WTC11 (cell line): ENCODE data around the gene BBOX1. TPM values are rescaled to one million over a fixed set of nuclear protein-coding genes. Genes with fewer than 3 reads are reported as not detected.

ENCODE experiments used
- ATAC-seq: fragments of 200-7000 bp; cut with Tn5 transposase; 2 replicates; pipeline ENCODE4 v1.10.0; 2021; ENCODE audit warnings: mild to moderate bottlenecking, moderate library complexity
- CTCF ChIA-PET: fragments of 300-600 bp; sonication (Branson Sonifier 250); formaldehyde crosslinking; loops from one replicate; lab custom pipeline; 2021; ENCODE audit warnings: antibody characterized with exemption; lab: Charles Lee
- POLR2A ChIA-PET: fragments of 350-600 bp; sonication (Branson Sonifier 250); formaldehyde crosslinking; loops from one replicate; lab custom pipeline; 2021; ENCODE audit warnings: antibody characterized with exemption; lab: Charles Lee
- DNase-seq: peaks from one replicate; pipeline ENCODE4 v3.0.0; 2021; ENCODE audit warnings: low spot score
- H3K27ac Mint-ChIP-seq: 2 replicates; pipeline ENCODE4 v1.8.0; 2021; ENCODE audit warnings: mixed read lengths
- H3K27me3 Mint-ChIP-seq: 2 replicates; pipeline ENCODE4 v1.8.0; 2021; ENCODE audit warnings: low read depth, mild to moderate bottlenecking, moderate library complexity, mixed read lengths
- H3K36me3 Mint-ChIP-seq: 2 replicates; pipeline ENCODE4 v1.8.0; 2021; ENCODE audit warnings: mixed read lengths
- H3K4me1 Mint-ChIP-seq: 2 replicates; pipeline ENCODE4 v1.8.0; 2022; ENCODE audit warnings: mixed read lengths
- H3K4me3 Mint-ChIP-seq: 2 replicates; pipeline ENCODE4 v1.8.0; 2021; ENCODE audit warnings: mild to moderate bottlenecking, moderate library complexity, mixed read lengths
- H3K9me3 Mint-ChIP-seq: 2 replicates; pipeline ENCODE4 v1.8.0; 2021; ENCODE audit warnings: mixed read lengths
- ATF1 ChIP-seq: sonication (generic); formaldehyde crosslinking; IDR thresholded peaks from 2 replicates; pipeline ENCODE4 v1.8.1; 2023; ENCODE audit warnings: mild to moderate bottlenecking, moderate library complexity, missing genetic modification reagents
- ATF2 ChIP-seq: sonication (generic); formaldehyde crosslinking; IDR thresholded peaks from 2 replicates; pipeline ENCODE4 v1.8.1; 2022; ENCODE audit warnings: low read depth, missing genetic modification reagents, borderline replicate concordance
- ATF3 ChIP-seq: sonication (generic); formaldehyde crosslinking; conservative IDR thresholded peaks from 2 replicates; pipeline ENCODE4 v1.8.1; 2022; ENCODE audit warnings: mild to moderate bottlenecking, missing genetic modification reagents
- CBFB ChIP-seq: sonication (generic); formaldehyde crosslinking; IDR thresholded peaks from 2 replicates; pipeline ENCODE4 v1.8.1; 2022; ENCODE audit warnings: mild to moderate bottlenecking, low read depth, missing genetic modification reagents
- EMX1 ChIP-seq: fragments of 250-450 bp; sonication (Bioruptor Pico); IDR thresholded peaks from 2 replicates; pipeline ENCODE4 v1.8.0; 2021; ENCODE audit warnings: mild to moderate bottlenecking
- GRHL2 ChIP-seq: fragments of 250-450 bp; sonication (Bioruptor Pico); IDR thresholded peaks from 2 replicates; pipeline ENCODE4 v1.8.0; 2022; ENCODE audit warnings: mild to moderate bottlenecking, moderate library complexity; ENCODE audit not compliant: insufficient replicate concordance, severe bottlenecking
- HMGA2 ChIP-seq: fragments of 250-450 bp; sonication (Bioruptor Pico); IDR thresholded peaks from 2 replicates; pipeline ENCODE4 v1.4.0; 2021; ENCODE audit warnings: mild to moderate bottlenecking, moderate library complexity
- JUN ChIP-seq: sonication (generic); formaldehyde crosslinking; IDR thresholded peaks from 2 replicates; pipeline ENCODE4 v1.8.0; 2023; ENCODE audit warnings: mild to moderate bottlenecking, missing genetic modification reagents
- NFATC4 ChIP-seq: fragments of 250-450 bp; sonication (Bioruptor Pico); IDR thresholded peaks from 2 replicates; pipeline ENCODE4 v1.9.0; 2021; ENCODE audit warnings: mild to moderate bottlenecking
- NR2C2 ChIP-seq: sonication (generic); formaldehyde crosslinking; IDR thresholded peaks from 2 replicates; pipeline ENCODE4 v1.8.0; 2022; ENCODE audit warnings: mild to moderate bottlenecking, missing genetic modification reagents
- NR3C1 ChIP-seq: sonication (generic); formaldehyde crosslinking; conservative IDR thresholded peaks from 2 replicates; pipeline ENCODE4 v1.8.1; 2023; ENCODE audit warnings: low read depth, mild to moderate bottlenecking, missing genetic modification reagents
- OVOL2 ChIP-seq: fragments of 250-450 bp; sonication (Bioruptor Pico); IDR thresholded peaks from 2 replicates; pipeline ENCODE4 v1.9.0; 2021; ENCODE audit warnings: mild to moderate bottlenecking, borderline replicate concordance
- SOX15 ChIP-seq: fragments of 250-450 bp; sonication (Bioruptor Pico); IDR thresholded peaks from 2 replicates; pipeline ENCODE4 v1.9.0; 2021; ENCODE audit warnings: mild to moderate bottlenecking
- STAT6 ChIP-seq: sonication (generic); formaldehyde crosslinking; conservative IDR thresholded peaks from 2 replicates; pipeline ENCODE4 v1.8.1; 2023; ENCODE audit warnings: mild to moderate bottlenecking, low read depth, missing genetic modification reagents, moderate library complexity
- TCF7 ChIP-seq: sonication (generic); formaldehyde crosslinking; IDR thresholded peaks from 2 replicates; pipeline ENCODE4 v1.8.0; 2022; ENCODE audit warnings: mild to moderate bottlenecking, low read depth, missing genetic modification reagents, moderate library complexity
- TEAD4 ChIP-seq: sonication (generic); formaldehyde crosslinking; IDR thresholded peaks from 2 replicates; pipeline ENCODE4 v1.8.0; 2022; ENCODE audit warnings: mild to moderate bottlenecking, missing genetic modification reagents
- ZMAT4 ChIP-seq: fragments of 250-450 bp; sonication (Bioruptor Pico); IDR thresholded peaks from 2 replicates; pipeline ENCODE4 v1.9.0; 2021; ENCODE audit warnings: mild to moderate bottlenecking
- ZNF121 ChIP-seq: sonication (generic); formaldehyde crosslinking; IDR thresholded peaks from 2 replicates; pipeline ENCODE4 v1.8.0; 2023; ENCODE audit warnings: missing genetic modification reagents
- ZNF232 ChIP-seq: sonication (generic); formaldehyde crosslinking; IDR thresholded peaks from 2 replicates; pipeline ENCODE4 v1.8.0; 2022; ENCODE audit warnings: mild to moderate bottlenecking, missing genetic modification reagents
- ZNF671 ChIP-seq: fragments of 250-450 bp; sonication (Bioruptor Pico); IDR thresholded peaks from 2 replicates; pipeline ENCODE4 v1.8.0; 2021; ENCODE audit warnings: mild to moderate bottlenecking
- ZSCAN18 ChIP-seq: fragments of 250-450 bp; sonication (Bioruptor Pico); IDR thresholded peaks from 2 replicates; pipeline ENCODE4 v2.1.2; 2022; ENCODE audit warnings: mild to moderate bottlenecking, moderate library complexity
- total RNA-seq: library from RNA; stranded (reverse); gene quantifications from 3 replicates; pipeline ENCODE4 v1.2.3, GENCODE V29; 2021
- TF ChIP-seq, protein P1 (sequence below): fragments of 250-450 bp; sonication (Bioruptor Pico); IDR thresholded peaks from 2 replicates; pipeline ENCODE4 v1.9.0; 2021; ENCODE audit warnings: mild to moderate bottlenecking, borderline replicate concordance
- TF ChIP-seq, protein P2 (sequence below): sonication (generic); formaldehyde crosslinking; IDR thresholded peaks from 2 replicates; pipeline ENCODE4 v1.8.0; 2022; ENCODE audit warnings: mild to moderate bottlenecking, missing genetic modification reagents

The BBOX1 gene
- total RNA-seq, 1 experiment from 2014 or later: not detected

DNA sequence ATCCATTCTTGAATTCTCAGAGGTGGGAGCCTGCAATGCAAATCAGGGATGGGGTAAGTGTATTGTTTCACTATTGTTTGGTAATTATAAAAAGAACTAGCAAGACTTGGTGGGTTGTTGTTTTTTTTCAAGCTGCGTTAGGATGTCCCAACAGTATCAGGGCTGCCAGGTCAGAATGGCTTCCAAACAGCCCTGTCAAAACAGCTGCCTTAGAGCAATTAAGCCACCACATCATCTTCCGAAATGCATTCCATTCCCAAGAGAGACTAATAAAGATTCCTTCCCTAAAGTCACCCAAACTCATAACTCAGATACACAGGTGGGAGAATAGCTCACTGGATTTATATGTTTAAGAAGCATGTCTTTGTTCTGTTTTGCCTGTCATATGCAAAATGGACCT lies 23.5 kb downstream of the BBOX1 start:
- TF ChIP-seq ATF1 (CRISPR knock-in tag): no peak
- TF ChIP-seq ZMAT4: no peak
- TF ChIP-seq GRHL2: no peak
- no peak for TF ChIP-seq ATF2 (CRISPR knock-in tag)
- TF ChIP-seq ATF3 (CRISPR knock-in tag): no peak
- TF ChIP-seq ZNF232 (CRISPR knock-in tag): no peak
- no peak for TF ChIP-seq CBFB (CRISPR knock-in tag)
- no peak for TF ChIP-seq TCF7 (CRISPR knock-in tag)
- no peak for TF ChIP-seq NFATC4 (CRISPR knock-in tag)
- TF ChIP-seq JUN (CRISPR knock-in tag): no peak
- TF ChIP-seq ZNF671 (CRISPR knock-in tag): no peak
- Mint-ChIP-seq H3K27me3 (no peaks in the 10 kb centered on the region), H3K36me3 (no peaks in the 10 kb centered on the region), H3K9me3 (no peaks in the 10 kb centered on the region), H3K27ac (no peak overlapping the region), H3K4me3 (no peak overlapping the region), H3K4me1 (peaks cover 4% of the 10 kb centered on the region)
- DNase-seq (no peak), ATAC-seq (no peak)
- ChIA-PET CTCF (no interaction called here), POLR2A (no interaction called here)

DNA sequence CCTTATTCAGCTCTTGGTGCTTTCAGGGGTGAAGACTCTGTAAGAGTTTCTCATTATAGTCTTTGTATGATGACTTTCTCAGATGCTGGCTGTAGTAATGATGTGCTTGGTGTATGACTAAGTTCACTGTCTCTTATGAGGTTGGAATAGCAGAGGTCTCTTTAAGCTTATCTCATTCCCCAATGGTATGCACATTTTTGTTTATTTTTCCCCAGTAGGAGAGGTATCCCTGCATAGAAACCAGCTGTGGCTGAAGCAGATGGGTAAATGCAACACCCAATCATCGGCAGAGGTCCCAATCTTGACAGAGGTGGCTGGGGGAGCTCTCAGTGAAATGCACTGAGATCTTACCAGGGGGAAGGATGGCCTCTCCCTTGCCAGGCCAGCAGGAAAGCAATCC lies 34.6 kb downstream of the BBOX1 start:
- DNase-seq (no peak), ATAC-seq (no peak)
- no peaks in the 10 kb centered on the region for H3K27me3 Mint-ChIP-seq
- no peak overlapping the region for H3K27ac Mint-ChIP-seq
- H3K4me3 Mint-ChIP-seq: no peak overlapping the region
- H3K9me3 Mint-ChIP-seq: peaks cover 7% of the 10 kb centered on the region
- ChIA-PET CTCF (no interaction called here), POLR2A (no interaction called here)
- TF ChIP-seq HMGA2 (CRISPR knock-in tag) (no peak), SOX15 (CRISPR knock-in tag) (no peak), TEAD4 (CRISPR knock-in tag) (no peak), OVOL2 (CRISPR knock-in tag) (no peak)
- H3K4me1 Mint-ChIP-seq: peaks cover 6% of the 10 kb centered on the region
- H3K36me3 Mint-ChIP-seq: no peaks in the 10 kb centered on the region

DNA sequence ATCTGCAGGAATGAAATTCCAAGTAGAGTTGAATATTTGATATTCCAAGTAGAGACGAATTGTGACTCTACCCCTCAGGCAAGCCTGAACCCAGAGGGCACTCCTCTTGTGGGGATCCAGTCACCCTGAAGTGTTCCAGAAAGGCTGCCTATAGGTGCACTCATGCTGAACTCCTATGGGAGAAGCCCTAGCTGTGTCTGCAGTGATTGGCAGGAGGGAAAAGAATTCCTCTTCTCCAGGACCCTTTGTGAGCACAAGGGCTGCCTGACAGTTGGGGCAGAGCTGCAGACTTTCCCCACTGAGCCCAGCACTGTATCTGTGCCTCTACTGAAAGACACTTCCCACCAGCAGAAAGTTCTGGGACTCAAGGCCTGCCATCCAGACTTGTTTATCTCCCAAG lies 35.0 kb downstream of the BBOX1 start:
- POLR2A ChIA-PET: no interaction called here
- CTCF ChIA-PET: no interaction called here
- no peaks in the 10 kb centered on the region for H3K27me3 Mint-ChIP-seq
- H3K27ac Mint-ChIP-seq: no peak overlapping the region
- ATAC-seq (peak; percentile 56), DNase-seq (no peak)
- no peak overlapping the region for H3K4me3 Mint-ChIP-seq
- H3K4me1 Mint-ChIP-seq: peaks cover 6% of the 10 kb centered on the region
- no peaks in the 10 kb centered on the region for H3K36me3 Mint-ChIP-seq
- peaks cover 7% of the 10 kb centered on the region for H3K9me3 Mint-ChIP-seq
- TF ChIP-seq NR3C1 (no peak), CBFB (CRISPR knock-in tag) (no peak), STAT6 (no peak), ZNF121 (CRISPR knock-in tag) (no peak), ZSCAN18 (CRISPR knock-in tag) (no peak), GRHL2 (no peak), NR2C2 (no peak), EMX1 (CRISPR knock-in tag) (no peak), ZNF232 (CRISPR knock-in tag) (no peak)
- TF ChIP-seq, protein P1, sequence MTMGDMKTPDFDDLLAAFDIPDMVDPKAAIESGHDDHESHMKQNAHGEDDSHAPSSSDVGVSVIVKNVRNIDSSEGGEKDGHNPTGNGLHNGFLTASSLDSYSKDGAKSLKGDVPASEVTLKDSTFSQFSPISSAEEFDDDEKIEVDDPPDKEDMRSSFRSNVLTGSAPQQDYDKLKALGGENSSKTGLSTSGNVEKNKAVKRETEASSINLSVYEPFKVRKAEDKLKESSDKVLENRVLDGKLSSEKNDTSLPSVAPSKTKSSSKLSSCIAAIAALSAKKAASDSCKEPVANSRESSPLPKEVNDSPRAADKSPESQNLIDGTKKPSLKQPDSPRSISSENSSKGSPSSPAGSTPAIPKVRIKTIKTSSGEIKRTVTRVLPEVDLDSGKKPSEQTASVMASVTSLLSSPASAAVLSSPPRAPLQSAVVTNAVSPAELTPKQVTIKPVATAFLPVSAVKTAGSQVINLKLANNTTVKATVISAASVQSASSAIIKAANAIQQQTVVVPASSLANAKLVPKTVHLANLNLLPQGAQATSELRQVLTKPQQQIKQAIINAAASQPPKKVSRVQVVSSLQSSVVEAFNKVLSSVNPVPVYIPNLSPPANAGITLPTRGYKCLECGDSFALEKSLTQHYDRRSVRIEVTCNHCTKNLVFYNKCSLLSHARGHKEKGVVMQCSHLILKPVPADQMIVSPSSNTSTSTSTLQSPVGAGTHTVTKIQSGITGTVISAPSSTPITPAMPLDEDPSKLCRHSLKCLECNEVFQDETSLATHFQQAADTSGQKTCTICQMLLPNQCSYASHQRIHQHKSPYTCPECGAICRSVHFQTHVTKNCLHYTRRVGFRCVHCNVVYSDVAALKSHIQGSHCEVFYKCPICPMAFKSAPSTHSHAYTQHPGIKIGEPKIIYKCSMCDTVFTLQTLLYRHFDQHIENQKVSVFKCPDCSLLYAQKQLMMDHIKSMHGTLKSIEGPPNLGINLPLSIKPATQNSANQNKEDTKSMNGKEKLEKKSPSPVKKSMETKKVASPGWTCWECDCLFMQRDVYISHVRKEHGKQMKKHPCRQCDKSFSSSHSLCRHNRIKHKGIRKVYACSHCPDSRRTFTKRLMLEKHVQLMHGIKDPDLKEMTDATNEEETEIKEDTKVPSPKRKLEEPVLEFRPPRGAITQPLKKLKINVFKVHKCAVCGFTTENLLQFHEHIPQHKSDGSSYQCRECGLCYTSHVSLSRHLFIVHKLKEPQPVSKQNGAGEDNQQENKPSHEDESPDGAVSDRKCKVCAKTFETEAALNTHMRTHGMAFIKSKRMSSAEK (CRISPR knock-in tag): no peak
- TF ChIP-seq, protein P2, sequence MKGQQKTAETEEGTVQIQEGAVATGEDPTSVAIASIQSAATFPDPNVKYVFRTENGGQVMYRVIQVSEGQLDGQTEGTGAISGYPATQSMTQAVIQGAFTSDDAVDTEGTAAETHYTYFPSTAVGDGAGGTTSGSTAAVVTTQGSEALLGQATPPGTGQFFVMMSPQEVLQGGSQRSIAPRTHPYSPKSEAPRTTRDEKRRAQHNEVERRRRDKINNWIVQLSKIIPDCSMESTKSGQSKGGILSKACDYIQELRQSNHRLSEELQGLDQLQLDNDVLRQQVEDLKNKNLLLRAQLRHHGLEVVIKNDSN (CRISPR knock-in tag): no peak
